ENCODE data around the gene CACNB2. TPM values are rescaled to one million over a fixed set of nuclear protein-coding genes. Genes with fewer than 3 reads are reported as not detected.
"Not testable (repeated sequence)": the region's sequence is repeated elsewhere in the genome, so short reads cannot be mapped to it uniquely, and the experiment has no call there.

The CACNB2 gene
- polyA plus RNA-seq, 1 experiment = 0.12 TPM

- TF ChIP-seq, protein P1, sequence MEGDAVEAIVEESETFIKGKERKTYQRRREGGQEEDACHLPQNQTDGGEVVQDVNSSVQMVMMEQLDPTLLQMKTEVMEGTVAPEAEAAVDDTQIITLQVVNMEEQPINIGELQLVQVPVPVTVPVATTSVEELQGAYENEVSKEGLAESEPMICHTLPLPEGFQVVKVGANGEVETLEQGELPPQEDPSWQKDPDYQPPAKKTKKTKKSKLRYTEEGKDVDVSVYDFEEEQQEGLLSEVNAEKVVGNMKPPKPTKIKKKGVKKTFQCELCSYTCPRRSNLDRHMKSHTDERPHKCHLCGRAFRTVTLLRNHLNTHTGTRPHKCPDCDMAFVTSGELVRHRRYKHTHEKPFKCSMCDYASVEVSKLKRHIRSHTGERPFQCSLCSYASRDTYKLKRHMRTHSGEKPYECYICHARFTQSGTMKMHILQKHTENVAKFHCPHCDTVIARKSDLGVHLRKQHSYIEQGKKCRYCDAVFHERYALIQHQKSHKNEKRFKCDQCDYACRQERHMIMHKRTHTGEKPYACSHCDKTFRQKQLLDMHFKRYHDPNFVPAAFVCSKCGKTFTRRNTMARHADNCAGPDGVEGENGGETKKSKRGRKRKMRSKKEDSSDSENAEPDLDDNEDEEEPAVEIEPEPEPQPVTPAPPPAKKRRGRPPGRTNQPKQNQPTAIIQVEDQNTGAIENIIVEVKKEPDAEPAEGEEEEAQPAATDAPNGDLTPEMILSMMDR (IDR thresholded peaks at IDR 0.05; ENCODE audit: insufficient read depth, low read depth, low read length) = no peak
- DNase-seq (ENCODE audit: low read depth) = no peak
- no peaks in the 10 kb centered on the region for H3K36me3 ChIP-seq (ENCODE audit: control insufficient read depth, insufficient read depth, low read length)
- POLR2A ChIA-PET = no interaction called here
- no peaks in the 10 kb centered on the region for H3K27me3 ChIP-seq (ENCODE audit: control insufficient read depth, insufficient read depth, low read length)
- no peak overlapping the region for H3K4me3 ChIP-seq (ENCODE audit: low read depth, low read length)
- CTCF ChIA-PET = no interaction called here
Observed at GRCh38 chr10:18436902-18437301, 296.7 kb downstream of the CACNB2 start.

- TF ChIP-seq, protein P1 (IDR thresholded peaks at IDR 0.05; ENCODE audit: insufficient read depth, low read depth, low read length) = no peak
- H3K36me3 ChIP-seq (ENCODE audit: control insufficient read depth, insufficient read depth, low read length) = no peaks in the 10 kb centered on the region
- no peak for DNase-seq (ENCODE audit: low read depth)
Observed at GRCh38 chr10:18437486-18437885, 297.3 kb downstream of the CACNB2 start.

GRCh38 chr10:18438361-18439126, 298.3 kb downstream of the CACNB2 start:
- no peaks in the 10 kb centered on the region for H3K36me3 ChIP-seq (ENCODE audit: control insufficient read depth, insufficient read depth, low read length)
- no peak overlapping the region for H3K4me3 ChIP-seq (ENCODE audit: low read depth, low read length)
- no peaks in the 10 kb centered on the region for H3K27me3 ChIP-seq (ENCODE audit: control insufficient read depth, insufficient read depth, low read length)
- TF ChIP-seq, protein P1 (IDR thresholded peaks at IDR 0.05; ENCODE audit: insufficient read depth, low read depth, low read length) = no peak
- POLR2A ChIA-PET = no interaction called here
- no peak for DNase-seq (ENCODE audit: low read depth)
- CTCF ChIA-PET = interaction anchor here (0.7 kb wide), 1 partner anchor 13 kb away, joined by 3 read pairs; no protein-coding TSS in a partner anchor

More at GRCh38 chr10:18437486-18437885, 297.3 kb downstream of the CACNB2 start:
- CTCF ChIA-PET = no interaction called here
- POLR2A ChIA-PET = no interaction called here
- H3K4me3 ChIP-seq (ENCODE audit: low read depth, low read length) = no peak overlapping the region
- H3K27me3 ChIP-seq (ENCODE audit: control insufficient read depth, insufficient read depth, low read length) = no peaks in the 10 kb centered on the region

- CTCF ChIA-PET = no interaction called here
- Histone ChIP-seq H3K27me3 (ENCODE audit: control insufficient read depth, insufficient read depth, low read length) (no peaks in the 10 kb centered on the region), H3K36me3 (ENCODE audit: control insufficient read depth, insufficient read depth, low read length) (no peaks in the 10 kb centered on the region), H3K4me3 (ENCODE audit: low read depth, low read length) (no peak overlapping the region)
- POLR2A ChIA-PET = no interaction called here
- TF ChIP-seq, protein P1 (IDR thresholded peaks at IDR 0.05; ENCODE audit: insufficient read depth, low read depth, low read length) = no peak
- DNase-seq (ENCODE audit: low read depth) = no peak
Observed at GRCh38 chr10:18439601-18440000, 299.4 kb downstream of the CACNB2 start.

- H3K27me3 ChIP-seq (ENCODE audit: control insufficient read depth, insufficient read depth, low read length); DNase-seq (ENCODE audit: low read depth); POLR2A ChIA-PET; H3K36me3 ChIP-seq (ENCODE audit: control insufficient read depth, insufficient read depth, low read length); H3K4me3 ChIP-seq (ENCODE audit: low read depth, low read length): not testable (repeated sequence)
- CTCF ChIA-PET = interaction anchor here (1.2 kb wide), 1 partner anchor 12 kb away, joined by 3 read pairs; no protein-coding TSS in a partner anchor
Observed at GRCh38 chr10:18445635-18446034, 305.4 kb downstream of the CACNB2 start.

DNA sequence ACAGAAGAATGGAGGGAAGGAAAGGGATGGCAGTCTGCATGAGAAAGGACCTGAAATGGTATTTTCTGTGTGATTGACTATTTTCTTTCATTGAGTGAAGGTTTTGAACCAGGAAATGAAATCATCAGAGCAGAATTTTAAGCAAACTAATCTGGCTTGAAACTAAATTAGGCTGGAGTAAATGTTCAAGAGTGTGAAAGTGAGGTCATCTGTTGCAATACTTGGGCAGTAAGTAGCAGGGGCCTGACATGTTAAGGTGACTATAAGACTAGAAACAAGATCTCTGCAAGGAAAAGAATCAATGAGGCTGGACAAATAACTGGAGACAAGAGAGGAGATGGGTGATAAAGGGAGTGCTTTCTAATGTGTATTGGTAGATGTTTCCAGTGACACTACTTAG, 306.0 kb downstream of the CACNB2 start:
- Histone ChIP-seq H3K4me3 (ENCODE audit: low read depth, low read length) (no peak overlapping the region), H3K27me3 (ENCODE audit: control insufficient read depth, insufficient read depth, low read length) (no peaks in the 10 kb centered on the region), H3K36me3 (ENCODE audit: control insufficient read depth, insufficient read depth, low read length) (no peaks in the 10 kb centered on the region)
- TF ChIP-seq, protein P1 (IDR thresholded peaks at IDR 0.05; ENCODE audit: insufficient read depth, low read depth, low read length) = no peak
- CTCF ChIA-PET = no interaction called here
- DNase-seq (ENCODE audit: low read depth) = no peak
- POLR2A ChIA-PET = no interaction called here

All from BJ (cell line).